Trophoblast cell (in vitro differentiated cells and primary cell): Measurements from ENCODE around the gene KIF26B.

ENCODE experiments used
- DNase-seq, 2 donors: peaks; one replicate each; pipeline ENCODE4 v3.0.0-alpha.2; 2016
- H2AFZ ChIP-seq: 2 replicates; pipeline ENCODE4 v1.6.1; 2013; ENCODE audit warnings: low read length, moderate library complexity, mild to moderate bottlenecking; ENCODE audit not compliant: insufficient read depth, poor library complexity
- H2AK5ac ChIP-seq: 2 replicates; pipeline ENCODE4 v1.6.1; 2013; ENCODE audit warnings: mild to moderate bottlenecking, low read length
- H2BK120ac ChIP-seq: 2 replicates; pipeline ENCODE4 v1.6.1; 2013; ENCODE audit warnings: low read length, mild to moderate bottlenecking, moderate library complexity; ENCODE audit not compliant: insufficient read depth, poor library complexity
- H2BK12ac ChIP-seq: 2 replicates; pipeline ENCODE4 v1.6.1; 2013; ENCODE audit warnings: mild to moderate bottlenecking, low read length, moderate library complexity
- H2BK5ac ChIP-seq: 2 replicates; pipeline ENCODE4 v1.6.1; 2013; ENCODE audit warnings: low read length, low read depth, moderate library complexity, mild to moderate bottlenecking; ENCODE audit not compliant: poor library complexity
- H3K14ac ChIP-seq: 2 replicates; pipeline ENCODE4 v1.6.1; 2013; ENCODE audit warnings: mild to moderate bottlenecking, low read length
- H3K18ac ChIP-seq: 2 replicates; pipeline ENCODE4 v1.6.1; 2013; ENCODE audit warnings: mild to moderate bottlenecking, low read length
- H3K23ac ChIP-seq: 2 replicates; pipeline ENCODE4 v1.6.1; 2013; ENCODE audit warnings: low read length
- H3K27ac ChIP-seq: 2 replicates; pipeline ENCODE4 v1.5.1; 2013; ENCODE audit warnings: low read depth, mild to moderate bottlenecking, inconsistent platforms, low read length, moderate library complexity
- H3K27me3 ChIP-seq: 2 replicates; pipeline ENCODE4 v1.6.1; 2013; ENCODE audit warnings: inconsistent platforms, mild to moderate bottlenecking, low read length, moderate library complexity; ENCODE audit not compliant: insufficient read depth
- H3K36me3 ChIP-seq, 2 experiments: 1 replicate in 1 of 2; 2 replicates in 1 of 2; pipeline ENCODE4 v1.6.1; 2013; ENCODE audit warnings: low read length in 2 of 2, mild to moderate bottlenecking in 2 of 2, moderate library complexity in 1 of 2; ENCODE audit not compliant: insufficient read depth in 2 of 2, control insufficient read depth in 1 of 2
- H3K4ac ChIP-seq: 2 replicates; pipeline ENCODE4 v1.6.1; 2013; ENCODE audit warnings: low read depth, mild to moderate bottlenecking, low read length, moderate library complexity
- H3K4me1 ChIP-seq, 2 experiments: 1 replicate in 1 of 2; 2 replicates in 1 of 2; pipeline ENCODE4 v1.6.1; 2013; ENCODE audit warnings: low read length in 2 of 2, mild to moderate bottlenecking in 2 of 2, moderate library complexity in 1 of 2; ENCODE audit not compliant: insufficient read depth in 2 of 2, control insufficient read depth in 1 of 2
- H3K4me2 ChIP-seq: 2 replicates; pipeline ENCODE4 v1.6.1; 2013; ENCODE audit warnings: inconsistent platforms, mild to moderate bottlenecking, low read length, moderate library complexity
- H3K4me3 ChIP-seq: 2 replicates; pipeline ENCODE4 v1.5.1; 2013; ENCODE audit warnings: mild to moderate bottlenecking, low read depth, low read length, inconsistent platforms
- H3K79me1 ChIP-seq: one replicate; pipeline ENCODE4 v1.6.1; 2013; ENCODE audit warnings: low read length
- H3K79me2 ChIP-seq: 2 replicates; pipeline ENCODE4 v1.6.1; 2013; ENCODE audit warnings: low read length, mild to moderate bottlenecking; ENCODE audit not compliant: control insufficient read depth, insufficient read depth, poor library complexity
- H3K9ac ChIP-seq: 2 replicates; pipeline ENCODE4 v1.6.1; 2013; ENCODE audit warnings: mild to moderate bottlenecking, low read length
- H3K9me3 ChIP-seq: 2 replicates; pipeline ENCODE4 v1.6.1; 2013; ENCODE audit warnings: low read depth, mild to moderate bottlenecking, control low read depth, inconsistent platforms, low read length; ENCODE audit not compliant: insufficient read depth
- H4K12ac ChIP-seq: 2 replicates; pipeline ENCODE4 v1.6.1; 2013; ENCODE audit warnings: low read depth, mild to moderate bottlenecking, low read length, moderate library complexity
- H4K8ac ChIP-seq: 2 replicates; pipeline ENCODE4 v1.6.1; 2013; ENCODE audit warnings: low read depth, mild to moderate bottlenecking, low read length, moderate library complexity
- H4K91ac ChIP-seq: one replicate; pipeline ENCODE4 v1.6.1; 2013; ENCODE audit warnings: low read depth, mild to moderate bottlenecking, low read length, moderate library complexity
- WGBS: extraction: QIAGEN DNeasy Blood & Tissue Kit; methylation state at CpG from one replicate; pipeline ENCODE4 v1.1.7; 2013; ENCODE audit warnings: missing lambda C conversion rate; ENCODE audit not compliant: insufficient read length, insufficient coverage; ENCODE audit errors: extremely low coverage; 5-methylcytosine and 5-hydroxymethylcytosine counted together

Gene KIF26B

GRCh38 chr1:245188403-245188802 is 33.6 kb downstream of the KIF26B start:
- DNase-seq, result no peak
- Histone ChIP-seq H3K9ac (no peak overlapping the region), H2BK120ac (no peak overlapping the region), H3K27ac (no peak overlapping the region), H3K79me1 (no peaks in the 10 kb centered on the region), H3K4ac (no peak overlapping the region), H2AFZ (no peak overlapping the region), H3K27me3 (no peaks in the 10 kb centered on the region), H3K18ac (no peak overlapping the region), H3K9me3 (no peaks in the 10 kb centered on the region), H2BK12ac (no peak overlapping the region), H3K79me2 (peaks cover 1% of the 10 kb centered on the region), H3K14ac (no peak overlapping the region), H4K91ac (no peak overlapping the region), H3K4me2 (no peak overlapping the region), H2AK5ac (no peak overlapping the region), H3K36me3 (no peaks in the 10 kb centered on the region), H4K8ac (no peak overlapping the region), H4K12ac (no peak overlapping the region), H3K23ac (no peak overlapping the region), H2BK5ac (no peak overlapping the region), H3K4me1 (peaks cover 5 to 6% of the 10 kb centered on the region in 2 experiments), H3K4me3 (no peak overlapping the region)
- WGBS, result no CpG with 5 or more reads among the region's 4 CpGs

- Histone ChIP-seq H2BK5ac (no peak overlapping the region), H2BK120ac (no peak overlapping the region), H4K91ac (no peak overlapping the region), H2BK12ac (no peak overlapping the region), H3K79me1 (no peaks in the 10 kb centered on the region), H3K4me1 (peaks cover 0 to 4% of the 10 kb centered on the region in 2 experiments), H3K23ac (no peak overlapping the region), H3K9ac (no peak overlapping the region), H3K79me2 (no peaks in the 10 kb centered on the region), H3K27me3 (no peaks in the 10 kb centered on the region), H3K4me2 (no peak overlapping the region), H2AK5ac (no peak overlapping the region), H3K36me3 (peaks cover 4 to 10% of the 10 kb centered on the region in 2 experiments), H2AFZ (no peak overlapping the region), H3K27ac (no peak overlapping the region), H3K14ac (no peak overlapping the region), H3K4ac (no peak overlapping the region), H3K4me3 (no peak overlapping the region), H4K12ac (no peak overlapping the region), H3K9me3 (peaks cover 2% of the 10 kb centered on the region), H3K18ac (no peak overlapping the region), H4K8ac (no peak overlapping the region)
- no CpG with 5 or more reads among the region's 9 CpGs for WGBS
- no peak for DNase-seq
Measured at GRCh38 chr1:245195398-245195797, 40.6 kb downstream of the KIF26B start.

GRCh38 chr1:245197121-245197520 is 42.3 kb downstream of the KIF26B start:
- WGBS, result no CpG with 5 or more reads among the region's 3 CpGs

GRCh38 chr1:245197911-245198379 is 43.2 kb downstream of the KIF26B start:
- H2BK5ac ChIP-seq, result no peak overlapping the region
- no peak overlapping the region for H2AFZ ChIP-seq
- H3K18ac ChIP-seq, result no peak overlapping the region
- no peak overlapping the region for H4K12ac ChIP-seq
- no CpG with 5 or more reads among the region's 1 CpG for WGBS
- no peak overlapping the region for H2AK5ac ChIP-seq
- H3K14ac ChIP-seq, result no peak overlapping the region
- no peak overlapping the region for H3K27ac ChIP-seq
- H3K4me1 ChIP-seq, result peaks cover 0 to 4% of the 10 kb centered on the region in 2 experiments
- H3K9ac ChIP-seq, result no peak overlapping the region
- peaks cover 2% of the 10 kb centered on the region for H3K9me3 ChIP-seq
- H3K79me1 ChIP-seq, result no peaks in the 10 kb centered on the region
- H3K23ac ChIP-seq, result no peak overlapping the region
- no peak overlapping the region for H4K91ac ChIP-seq
- H2BK120ac ChIP-seq, result no peak overlapping the region
- no peaks in the 10 kb centered on the region for H3K79me2 ChIP-seq
- no peak overlapping the region for H3K4ac ChIP-seq
- DNase-seq, result no peak
- H3K4me2 ChIP-seq, result no peak overlapping the region
- no peaks in the 10 kb centered on the region for H3K27me3 ChIP-seq
- no peak overlapping the region for H2BK12ac ChIP-seq
- H3K4me3 ChIP-seq, result no peak overlapping the region
- no peak overlapping the region for H4K8ac ChIP-seq
- peaks cover 4 to 10% of the 10 kb centered on the region in 2 experiments for H3K36me3 ChIP-seq

More at GRCh38 chr1:245197121-245197520, 42.3 kb downstream of the KIF26B start:
- H3K18ac ChIP-seq, result no peak overlapping the region
- H3K4ac ChIP-seq, result no peak overlapping the region
- no peak overlapping the region for H3K23ac ChIP-seq
- H4K8ac ChIP-seq, result no peak overlapping the region
- H3K79me1 ChIP-seq, result no peaks in the 10 kb centered on the region
- DNase-seq, result no peak
- H3K14ac ChIP-seq, result no peak overlapping the region
- H4K12ac ChIP-seq, result no peak overlapping the region
- peaks cover 2% of the 10 kb centered on the region for H3K9me3 ChIP-seq
- peaks cover 4 to 10% of the 10 kb centered on the region in 2 experiments for H3K36me3 ChIP-seq
- H3K4me1 ChIP-seq, result peaks cover 0 to 4% of the 10 kb centered on the region in 2 experiments
- H3K4me3 ChIP-seq, result no peak overlapping the region
- H3K27ac ChIP-seq, result no peak overlapping the region
- no peak overlapping the region for H2AK5ac ChIP-seq
- H2BK12ac ChIP-seq, result no peak overlapping the region
- no peaks in the 10 kb centered on the region for H3K27me3 ChIP-seq
- H2BK5ac ChIP-seq, result no peak overlapping the region
- H2BK120ac ChIP-seq, result no peak overlapping the region
- no peak overlapping the region for H3K9ac ChIP-seq
- no peak overlapping the region for H3K4me2 ChIP-seq
- H4K91ac ChIP-seq, result no peak overlapping the region
- H2AFZ ChIP-seq, result no peak overlapping the region
- no peaks in the 10 kb centered on the region for H3K79me2 ChIP-seq
